ENCODE data around the gene NDUFC1. TPM values are rescaled to one million over a fixed set of nuclear protein-coding genes. Genes with fewer than 3 reads are reported as not detected.
"Not testable (repeated sequence)": the region's sequence is repeated elsewhere in the genome, so short reads cannot be mapped to it uniquely, and the experiment has no call there.

NDUFC1 gene
- total and polyA plus RNA-seq, 12 donors = 55.1 to 235 (median 109) TPM

DNA sequence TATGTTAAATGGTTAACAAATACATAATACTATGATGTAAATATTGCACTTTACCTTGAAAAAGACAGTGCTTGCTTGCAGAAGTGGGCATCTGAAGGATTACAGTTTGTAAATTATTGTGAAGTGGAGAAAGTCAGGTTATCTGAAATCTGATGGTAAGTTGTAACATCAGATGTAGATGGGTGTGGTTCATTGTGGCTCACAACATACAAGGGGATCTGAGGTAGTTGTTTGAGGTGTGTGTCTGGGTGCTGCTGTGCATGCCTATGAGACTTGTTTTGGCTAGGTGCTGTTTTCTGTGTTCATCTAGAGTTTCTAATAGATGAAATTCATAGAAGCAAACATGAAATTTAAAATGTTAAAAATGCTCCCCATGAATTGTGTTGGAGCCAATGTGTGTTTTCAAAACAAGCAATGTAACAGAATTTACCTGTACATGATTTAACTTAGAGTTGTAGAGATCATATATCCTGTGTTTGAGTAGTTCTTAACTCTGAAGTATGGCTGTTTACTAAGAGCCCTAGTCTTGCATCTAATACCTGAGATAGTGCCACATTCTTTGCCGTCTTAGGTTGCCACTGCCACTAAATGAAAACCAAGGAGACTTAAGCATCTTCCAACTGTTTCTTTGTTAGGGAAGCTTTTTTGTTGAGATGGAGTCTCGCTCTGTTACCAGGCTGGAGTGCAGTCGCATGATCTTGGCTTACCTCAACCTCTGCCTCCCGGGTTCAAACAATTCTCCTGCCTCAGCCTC lies 11.9 kb upstream of the NDUFC1 start:
- Histone ChIP-seq H3K9me3 (replicated peaks in 1 of 3) (no peaks in the 10 kb centered on the region), H3K36me3 (replicated peaks in 1 of 2) (no peaks in the 10 kb centered on the region), H3K27me3 (no peaks in the 10 kb centered on the region), H3K4me1 (replicated peaks in 1 of 2) (peaks cover 22 to 58% of the 10 kb centered on the region in 2 donors), H3K4me3 (no peak overlapping the region), H3K27ac (peak overlapping the region in 2 of 5 donors; percentile 67 to 78)
- TF ChIP-seq POLR2A (IDR thresholded peaks at IDR 0.05) = no peak
- TF ChIP-seq CTCF (IDR thresholded peaks at IDR 0.05) = no peak
- no peak for DNase-seq
- 89 to 97% (median 93%) methylated on average over 4 of the region's 4 CpGs for WGBS, 4 donors
- intact Hi-C loops (cut with DNase I) = no loop called here

GRCh38 chr4:139313414-139313813 lies 11.1 kb upstream of the NDUFC1 start:
- Histone ChIP-seq H3K27ac (peak overlapping the region in 2 of 5 donors; percentile 33 to 50), H3K4me1 (replicated peaks in 1 of 2) (peaks cover 22 to 58% of the 10 kb centered on the region in 2 donors)
- DNase-seq; H3K27me3 ChIP-seq; H3K9me3 ChIP-seq (replicated peaks in 1 of 3); H3K4me3 ChIP-seq; intact Hi-C loops (cut with DNase I); H3K36me3 ChIP-seq (replicated peaks in 1 of 2): not testable (repeated sequence)
- 88 to 93% (median 90%) methylated on average over 10 of the region's 10 CpGs for WGBS, 4 donors

DNA sequence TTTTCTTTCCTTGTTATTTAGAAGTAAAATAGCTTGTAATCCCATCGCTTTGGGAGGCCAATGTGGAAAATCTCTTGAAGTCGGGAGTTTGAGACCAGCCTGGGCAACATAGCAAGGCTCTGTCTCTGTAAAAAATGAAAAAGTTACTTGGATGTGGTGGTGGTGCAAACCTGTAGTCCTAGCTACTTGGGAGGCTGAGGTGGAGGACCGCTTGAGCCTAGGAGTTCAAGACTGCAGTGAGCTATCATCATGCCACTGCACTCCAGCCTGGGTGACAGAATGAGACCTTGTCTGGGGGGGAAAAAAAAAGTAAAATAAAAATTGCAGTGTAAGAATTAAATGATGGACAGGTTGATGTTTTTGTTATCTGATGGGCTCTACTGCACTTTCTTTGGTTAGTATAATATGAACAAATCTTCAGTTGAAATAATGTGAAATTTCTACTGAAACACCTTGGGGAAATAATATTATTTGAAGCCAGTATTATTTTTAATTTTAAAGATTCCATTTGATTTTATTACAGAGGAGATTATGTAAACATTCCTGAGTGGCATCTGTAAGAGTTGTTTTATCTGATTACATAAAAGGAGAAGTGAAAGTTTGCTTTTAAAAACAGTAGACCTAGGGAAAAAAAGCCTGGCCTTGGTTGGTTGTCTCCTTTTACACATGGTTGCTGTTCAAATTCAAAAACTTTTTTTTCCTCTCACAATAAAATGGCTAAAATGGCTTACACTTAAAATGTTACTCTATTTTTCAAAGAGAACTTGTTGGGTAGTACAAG lies 10.5 kb upstream of the NDUFC1 start:
- no peaks in the 10 kb centered on the region for H3K9me3 ChIP-seq (replicated peaks in 1 of 3)
- intact Hi-C loops (cut with DNase I) = no loop called here
- no peak for DNase-seq
- TF ChIP-seq POLR2A (IDR thresholded peaks at IDR 0.05) (no peak), CTCF (IDR thresholded peaks at IDR 0.05) (no peak)
- no peak overlapping the region for H3K4me3 ChIP-seq
- 94 to 96% (median 94%) methylated on average over 3 of the region's 3 CpGs for WGBS, 4 donors
- H3K27ac ChIP-seq = peak overlapping the region in 3 of 5 donors; percentile 15 to 50 (median 33)
- no peaks in the 10 kb centered on the region for H3K36me3 ChIP-seq (replicated peaks in 1 of 2)
- peaks cover 22 to 58% of the 10 kb centered on the region in 2 donors for H3K4me1 ChIP-seq (replicated peaks in 1 of 2)
- no peaks in the 10 kb centered on the region for H3K27me3 ChIP-seq

GRCh38 chr4:139311909-139312308 lies 9.6 kb upstream of the NDUFC1 start:
- H3K27ac ChIP-seq = no peak overlapping the region
- no peak for DNase-seq
- WGBS, 4 donors = 73 to 78% (median 76%) methylated on average over 3 of the region's 3 CpGs
- H3K4me3 ChIP-seq = no peak overlapping the region
- intact Hi-C loops (cut with DNase I) = no loop called here
- peaks cover 22 to 56% of the 10 kb centered on the region in 2 donors for H3K4me1 ChIP-seq (replicated peaks in 1 of 2)
- no peak for TF ChIP-seq POLR2A (IDR thresholded peaks at IDR 0.05)
- TF ChIP-seq CTCF (IDR thresholded peaks at IDR 0.05) = no peak
- no peaks in the 10 kb centered on the region for H3K27me3 ChIP-seq
- H3K36me3 ChIP-seq (replicated peaks in 1 of 2) = no peaks in the 10 kb centered on the region
- no peaks in the 10 kb centered on the region for H3K9me3 ChIP-seq (replicated peaks in 1 of 3)
